ENCODE results near the gene RAB4A.

RAB4A gene

DNA sequence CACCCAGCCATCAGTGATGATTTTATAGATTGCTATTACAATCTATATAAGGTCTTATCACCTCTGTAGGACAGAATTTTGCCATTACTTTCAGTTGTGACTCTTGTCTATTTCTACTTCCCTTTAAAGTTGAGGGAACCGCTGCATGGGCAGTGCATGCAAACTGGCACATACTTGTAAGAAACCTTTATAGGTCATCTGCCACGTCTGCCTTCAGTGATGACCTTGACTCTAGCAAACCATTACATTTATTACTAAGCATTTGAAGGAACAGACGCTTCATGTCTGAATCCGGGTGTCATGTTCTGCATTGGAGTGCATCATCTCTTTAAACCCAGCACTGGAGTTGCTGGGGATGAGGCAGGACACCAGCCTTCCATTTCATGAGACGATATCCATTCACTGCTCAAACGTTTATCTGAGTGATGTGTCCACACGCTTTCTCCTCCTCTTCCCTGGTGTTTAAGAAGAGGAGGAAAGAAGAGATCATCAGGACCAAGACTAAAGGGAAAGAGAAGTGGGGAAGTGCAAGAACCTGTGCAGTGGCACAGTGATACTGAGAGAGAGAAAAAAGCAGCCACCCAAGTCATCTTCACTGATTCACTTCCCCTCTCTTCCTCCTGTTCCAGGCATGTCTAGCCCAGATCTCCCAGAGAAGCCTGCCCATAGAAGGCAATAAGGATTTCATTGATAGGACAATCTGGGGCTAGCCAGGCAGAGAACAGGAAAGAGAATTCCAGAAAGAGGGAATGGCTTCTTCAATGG is 57.9 kb downstream of the RAB4A start:
- Histone ChIP-seq H3K36me3 (ENCODE audit: insufficient read depth, low read length) (peaks cover 27% of the 10 kb centered on the region), H3K27me3 (ENCODE audit: control insufficient read depth, insufficient read depth, low read length) (no peaks in the 10 kb centered on the region), H3K9ac (ENCODE audit: low read depth, low read length) (no peak overlapping the region), H3K4me2 (ENCODE audit: low read length) (no peak overlapping the region), H3K4me1 (ENCODE audit: control insufficient read depth, insufficient read depth, low read length) (no peaks in the 10 kb centered on the region), H3K4me3 (ENCODE audit: low read length) (no peak overlapping the region), H3K9me3 (replicated peaks; ENCODE audit: low read length) (no peaks in the 10 kb centered on the region)

DNA sequence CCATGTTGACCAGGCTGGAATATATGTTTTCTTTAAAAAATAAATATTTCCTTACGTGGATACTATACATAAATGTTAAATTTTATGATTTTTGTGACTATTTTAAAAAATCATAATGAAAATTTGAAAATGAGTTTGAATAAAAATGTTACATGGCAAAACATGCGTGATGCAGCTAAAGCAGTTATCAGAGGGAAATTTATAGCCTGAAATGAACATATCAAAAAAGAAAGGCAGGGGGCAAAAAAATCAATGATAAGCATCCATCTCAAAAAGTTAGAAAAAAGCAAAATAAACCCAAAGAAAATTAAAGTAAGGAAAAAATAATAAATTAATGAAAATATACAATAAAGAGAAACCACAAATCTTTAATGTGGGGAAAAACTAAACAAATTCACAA is 63.4 kb downstream of the RAB4A start:
- Histone ChIP-seq H3K36me3 (ENCODE audit: insufficient read depth, low read length) (no peaks in the 10 kb centered on the region), H3K4me1 (ENCODE audit: control insufficient read depth, insufficient read depth, low read length) (no peaks in the 10 kb centered on the region), H3K4me2 (ENCODE audit: low read length) (no peak overlapping the region), H3K9me3 (replicated peaks; ENCODE audit: low read length) (no peaks in the 10 kb centered on the region), H3K27me3 (ENCODE audit: control insufficient read depth, insufficient read depth, low read length) (no peaks in the 10 kb centered on the region), H3K9ac (ENCODE audit: low read depth, low read length) (no peak overlapping the region), H3K4me3 (ENCODE audit: low read length) (no peak overlapping the region)

DNA sequence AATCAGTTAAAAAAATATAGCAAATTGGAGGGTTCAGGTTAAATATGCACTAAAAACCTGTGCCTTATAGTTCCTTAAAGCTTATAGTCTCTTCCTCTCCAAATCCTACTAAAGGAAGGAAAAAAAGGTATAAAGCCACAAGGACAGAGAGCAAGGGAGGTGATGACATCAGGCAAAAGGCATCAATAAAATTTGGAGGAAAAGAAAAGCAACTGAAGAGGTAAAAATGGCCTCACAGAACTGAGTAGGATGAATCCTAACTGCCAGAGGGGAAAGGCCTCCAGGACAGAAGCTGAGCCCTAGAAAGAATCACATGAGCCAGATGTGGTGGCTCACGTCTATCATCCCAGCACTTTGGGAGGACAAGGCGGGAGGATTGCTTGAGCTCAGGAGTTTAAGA is 63.8 kb downstream of the RAB4A start:
- H3K27me3 ChIP-seq (ENCODE audit: control insufficient read depth, insufficient read depth, low read length) = no peaks in the 10 kb centered on the region
- H3K9ac ChIP-seq (ENCODE audit: low read depth, low read length) = no peak overlapping the region
- H3K36me3 ChIP-seq (ENCODE audit: insufficient read depth, low read length) = no peaks in the 10 kb centered on the region
- H3K4me2 ChIP-seq (ENCODE audit: low read length) = no peak overlapping the region
- no peaks in the 10 kb centered on the region for H3K9me3 ChIP-seq (replicated peaks; ENCODE audit: low read length)
- no peaks in the 10 kb centered on the region for H3K4me1 ChIP-seq (ENCODE audit: control insufficient read depth, insufficient read depth, low read length)
- no peak overlapping the region for H3K4me3 ChIP-seq (ENCODE audit: low read length)

DNA sequence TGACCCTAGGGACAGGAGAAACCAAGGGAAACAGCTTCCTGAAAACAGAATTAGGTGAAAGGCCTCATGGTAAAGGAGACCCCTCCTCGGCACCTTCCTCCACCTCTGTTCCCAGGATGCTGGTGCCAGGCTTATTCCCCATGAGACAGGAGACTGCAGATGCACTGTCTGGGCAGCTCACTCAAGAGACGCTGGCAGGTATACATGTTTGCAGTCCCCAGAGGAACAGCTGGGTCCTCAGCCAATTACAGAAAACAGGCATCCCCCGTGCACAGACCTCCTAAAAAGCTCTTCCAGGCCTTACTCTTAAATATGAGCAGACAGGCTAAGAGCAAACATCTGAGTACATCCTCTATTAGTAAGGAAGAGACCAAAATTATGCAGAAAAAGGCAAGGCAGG is 65.4 kb downstream of the RAB4A start:
- Histone ChIP-seq H3K9ac (ENCODE audit: low read depth, low read length) (no peak overlapping the region), H3K36me3 (ENCODE audit: insufficient read depth, low read length) (no peaks in the 10 kb centered on the region), H3K27me3 (ENCODE audit: control insufficient read depth, insufficient read depth, low read length) (no peaks in the 10 kb centered on the region), H3K9me3 (replicated peaks; ENCODE audit: low read length) (no peaks in the 10 kb centered on the region), H3K4me3 (ENCODE audit: low read length) (no peak overlapping the region), H3K4me1 (ENCODE audit: control insufficient read depth, insufficient read depth, low read length) (peaks cover 2% of the 10 kb centered on the region), H3K4me2 (ENCODE audit: low read length) (no peak overlapping the region)

DNA sequence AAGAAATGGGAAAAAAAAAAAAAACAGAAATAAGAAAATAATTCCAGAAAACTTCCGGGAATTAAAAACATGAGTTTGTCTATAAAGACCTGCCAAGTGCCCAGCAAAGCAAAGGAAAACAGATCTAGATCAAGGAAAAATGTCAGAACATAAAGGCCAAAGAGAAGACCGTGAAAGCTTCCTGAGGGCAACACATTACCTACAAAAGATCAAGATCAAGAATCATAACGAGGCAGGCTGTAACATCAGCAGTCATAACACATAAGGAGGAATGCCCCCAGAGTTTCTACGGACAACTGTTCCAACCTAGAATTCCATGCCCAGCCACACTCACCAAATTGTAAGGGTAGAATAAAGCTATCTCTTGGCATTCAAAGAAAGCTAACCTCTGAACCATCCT is 68.2 kb downstream of the RAB4A start:
- H3K4me1 ChIP-seq (ENCODE audit: control insufficient read depth, insufficient read depth, low read length) = peaks cover 10% of the 10 kb centered on the region

DNA sequence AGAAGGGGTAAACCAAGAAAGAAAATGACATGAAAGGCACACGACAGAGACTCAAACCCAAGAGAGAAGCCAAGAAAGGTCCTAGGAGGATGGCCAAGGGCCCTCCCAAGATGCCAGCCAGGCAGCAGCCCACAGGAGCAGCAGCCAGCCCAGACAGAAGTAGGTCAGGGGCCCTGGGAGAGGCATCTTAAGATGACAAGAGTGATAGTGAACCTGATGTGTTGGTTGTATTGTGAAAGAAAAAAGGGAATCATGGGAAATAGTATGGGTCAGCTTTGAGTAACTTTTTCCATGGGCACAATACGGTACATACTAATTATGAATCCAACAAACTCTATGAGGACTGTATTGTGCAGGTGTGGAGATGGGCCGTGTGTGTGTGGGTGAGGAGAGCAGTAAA is 68.6 kb downstream of the RAB4A start:
- Histone ChIP-seq H3K9ac (ENCODE audit: low read depth, low read length) (no peak overlapping the region), H3K9me3 (replicated peaks; ENCODE audit: low read length) (no peaks in the 10 kb centered on the region), H3K4me3 (ENCODE audit: low read length) (no peak overlapping the region), H3K4me2 (ENCODE audit: low read length) (no peak overlapping the region), H3K27me3 (ENCODE audit: control insufficient read depth, insufficient read depth, low read length) (no peaks in the 10 kb centered on the region), H3K4me1 (ENCODE audit: control insufficient read depth, insufficient read depth, low read length) (peaks cover 10% of the 10 kb centered on the region), H3K36me3 (ENCODE audit: insufficient read depth, low read length) (no peaks in the 10 kb centered on the region)

More for the DNA sequence above, 68.2 kb downstream of the RAB4A start:
- Histone ChIP-seq H3K4me2 (ENCODE audit: low read length) (no peak overlapping the region), H3K9me3 (replicated peaks; ENCODE audit: low read length) (no peaks in the 10 kb centered on the region), H3K36me3 (ENCODE audit: insufficient read depth, low read length) (no peaks in the 10 kb centered on the region), H3K27me3 (ENCODE audit: control insufficient read depth, insufficient read depth, low read length) (no peaks in the 10 kb centered on the region), H3K9ac (ENCODE audit: low read depth, low read length) (no peak overlapping the region), H3K4me3 (ENCODE audit: low read length) (no peak overlapping the region)

DNA sequence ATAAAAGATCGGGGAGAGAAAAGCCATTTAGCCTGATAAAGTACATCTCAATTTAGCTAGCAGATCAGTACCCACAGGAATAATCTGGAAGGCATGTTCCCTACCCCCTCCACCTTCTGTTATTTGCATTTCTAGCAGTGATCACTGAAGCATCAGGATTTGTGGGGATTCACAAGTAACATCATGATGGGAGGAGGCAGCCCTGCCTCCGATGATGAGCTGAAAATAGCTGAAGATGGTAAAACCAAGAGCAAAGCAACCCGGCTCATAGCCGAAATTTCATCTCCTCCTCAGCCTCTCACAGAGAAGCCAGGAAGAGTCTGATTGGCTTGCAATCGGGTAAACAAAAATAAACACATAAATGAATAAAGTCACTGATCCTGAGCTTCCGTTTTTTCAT is 69.6 kb downstream of the RAB4A start:
- no peaks in the 10 kb centered on the region for H3K27me3 ChIP-seq (ENCODE audit: control insufficient read depth, insufficient read depth, low read length)
- H3K9me3 ChIP-seq (replicated peaks; ENCODE audit: low read length) = no peaks in the 10 kb centered on the region
- H3K4me2 ChIP-seq (ENCODE audit: low read length) = no peak overlapping the region
- H3K4me3 ChIP-seq (ENCODE audit: low read length) = no peak overlapping the region
- H3K9ac ChIP-seq (ENCODE audit: low read depth, low read length) = no peak overlapping the region
- H3K4me1 ChIP-seq (ENCODE audit: control insufficient read depth, insufficient read depth, low read length) = peaks cover 10% of the 10 kb centered on the region
- H3K36me3 ChIP-seq (ENCODE audit: insufficient read depth, low read length) = no peaks in the 10 kb centered on the region

DNA sequence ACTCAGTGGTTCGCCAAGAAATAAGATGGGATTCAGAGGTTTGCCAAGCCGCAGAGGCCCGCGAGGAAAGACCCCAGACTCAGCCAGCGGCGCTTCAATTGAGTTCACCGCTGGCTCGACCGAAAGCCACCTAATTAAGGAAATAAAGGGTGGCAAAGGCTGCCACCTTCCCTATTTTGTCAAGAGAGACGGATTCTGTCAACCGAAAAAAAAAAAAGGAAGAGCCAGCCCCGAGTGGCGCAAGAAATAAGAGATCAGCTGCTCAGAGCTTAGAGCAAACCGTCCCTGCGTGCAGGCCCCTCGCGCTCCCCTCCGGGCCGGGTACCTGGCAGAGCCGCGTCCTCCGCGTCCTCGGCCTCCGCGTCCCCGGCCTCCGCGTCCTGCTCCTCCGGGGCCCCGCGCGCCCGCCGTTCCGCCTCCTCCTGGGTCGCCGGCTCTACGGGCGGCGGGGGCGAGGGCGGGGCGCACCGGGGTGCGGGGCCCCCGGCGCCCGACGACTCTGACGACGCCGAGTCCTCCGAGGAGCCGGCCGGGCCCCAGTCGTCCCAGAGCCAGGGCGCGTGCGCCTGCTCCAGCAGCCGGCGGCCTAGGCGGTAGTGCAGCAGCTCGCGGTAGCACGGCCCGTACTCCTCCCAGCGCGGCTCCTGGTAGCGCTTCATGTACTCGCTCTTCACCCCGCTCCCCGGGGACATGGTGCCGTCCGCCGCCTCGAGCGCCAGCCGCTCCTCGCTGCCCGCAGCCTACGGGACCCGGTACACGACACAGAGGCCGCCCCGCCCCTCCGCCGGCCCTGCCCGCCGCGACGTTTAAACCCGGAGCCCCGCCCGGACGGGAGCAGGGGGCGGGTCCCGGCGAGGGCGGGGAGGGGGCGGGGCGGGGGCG is 71.1 kb downstream of the RAB4A start:
- peak overlapping the region; percentile 79 for H3K9ac ChIP-seq (ENCODE audit: low read depth, low read length)
- H3K9me3 ChIP-seq (replicated peaks; ENCODE audit: low read length) = no peaks in the 10 kb centered on the region
- H3K4me2 ChIP-seq (ENCODE audit: low read length) = peak overlapping the region; percentile 96
- peak overlapping the region; percentile 97 for H3K4me3 ChIP-seq (ENCODE audit: low read length)
- peaks cover 5% of the 10 kb centered on the region for H3K27me3 ChIP-seq (ENCODE audit: control insufficient read depth, insufficient read depth, low read length)
- no peaks in the 10 kb centered on the region for H3K36me3 ChIP-seq (ENCODE audit: insufficient read depth, low read length)
- H3K4me1 ChIP-seq (ENCODE audit: control insufficient read depth, insufficient read depth, low read length) = peaks cover 10% of the 10 kb centered on the region

DNA sequence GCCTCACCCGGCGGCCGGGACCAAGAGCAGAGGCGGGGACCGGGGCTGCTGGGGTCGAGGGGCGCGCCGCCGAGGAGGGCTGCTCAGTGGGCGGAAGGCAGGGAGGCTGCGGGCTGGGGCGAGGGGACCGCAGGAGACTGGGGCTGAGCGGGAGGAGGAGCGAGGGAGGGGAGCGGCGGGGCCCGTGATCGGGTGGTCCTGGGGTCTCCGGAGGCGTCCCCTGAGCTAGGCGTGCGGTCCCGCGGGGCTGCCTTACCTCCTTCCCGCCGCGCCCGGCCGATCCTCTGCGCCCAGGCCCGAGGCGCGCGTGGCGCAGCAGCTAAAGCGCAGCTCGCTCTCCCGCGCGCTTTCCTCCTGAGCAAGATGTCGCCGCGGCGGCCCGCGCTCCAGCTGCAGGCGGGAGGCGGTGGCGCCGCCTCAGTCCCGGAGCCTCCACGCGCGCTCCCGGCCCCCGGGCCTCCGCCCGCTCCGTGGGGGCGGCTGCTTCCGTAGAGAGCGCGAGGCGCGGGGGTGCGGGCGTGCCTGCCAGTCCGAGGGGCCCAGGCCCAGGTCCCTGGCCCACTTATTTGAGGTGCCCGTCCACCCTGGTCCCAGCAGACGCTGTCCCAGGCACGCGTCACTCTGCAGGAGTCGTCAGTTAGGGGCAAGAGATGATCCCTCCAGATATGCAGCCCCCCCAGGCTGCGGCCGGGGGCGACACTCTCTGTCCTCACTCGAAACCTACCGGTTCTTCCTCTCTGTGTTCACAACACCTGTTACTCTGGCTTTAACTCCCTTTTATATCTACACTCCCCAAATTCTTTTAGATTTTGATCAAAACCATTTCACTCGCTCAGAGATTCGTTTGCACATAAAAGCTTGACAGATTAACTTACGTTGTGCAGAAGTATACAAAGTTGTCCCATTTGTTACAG is 72.0 kb downstream of the RAB4A start, which contains the start of gene CCSAP:
CCSAP (minus strand) TSS at position 392 of the 914 bp plus-strand sequence. CDS start 582 bp downstream, outside the sequence.
- Histone ChIP-seq H3K9ac (ENCODE audit: low read depth, low read length) (peak within 1 kb of the TSS; percentile 79), H3K4me2 (ENCODE audit: low read length) (peak within 1 kb of the TSS; percentile 96), H3K9me3 (replicated peaks; ENCODE audit: low read length) (no peaks in the 10 kb centered on the region), H3K4me1 (ENCODE audit: control insufficient read depth, insufficient read depth, low read length) (peaks cover 10% of the 10 kb centered on the region), H3K27me3 (ENCODE audit: control insufficient read depth, insufficient read depth, low read length) (peaks cover 13% of the 10 kb centered on the region), H3K4me3 (ENCODE audit: low read length) (peak within 1 kb of the TSS; percentile 97), H3K36me3 (ENCODE audit: insufficient read depth, low read length) (no peaks in the 10 kb centered on the region)

DNA sequence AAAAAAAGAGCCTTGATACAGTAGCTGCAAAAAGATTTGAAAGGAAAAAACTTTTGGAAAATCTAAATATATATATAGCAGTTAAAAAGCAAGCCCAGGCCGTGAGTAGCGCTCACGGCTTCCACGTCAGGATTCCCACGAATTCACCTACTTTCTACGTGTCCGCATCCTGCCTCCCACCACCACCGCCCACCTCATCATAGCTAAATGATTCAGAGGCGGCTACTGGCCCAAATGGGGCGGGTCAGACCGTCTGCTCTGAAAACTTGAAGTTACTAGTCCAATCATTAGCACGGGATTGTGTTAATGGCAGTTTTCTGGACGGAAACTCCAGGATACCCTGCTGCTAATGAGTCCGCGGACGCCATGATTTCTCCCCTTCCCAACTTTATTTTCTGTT is 73.2 kb downstream of the RAB4A start:
- Histone ChIP-seq H3K4me2 (ENCODE audit: low read length) (peak overlapping the region; percentile 96), H3K9ac (ENCODE audit: low read depth, low read length) (no peak overlapping the region), H3K27me3 (ENCODE audit: control insufficient read depth, insufficient read depth, low read length) (peaks cover 15% of the 10 kb centered on the region), H3K4me3 (ENCODE audit: low read length) (peak overlapping the region; percentile 32), H3K9me3 (replicated peaks; ENCODE audit: low read length) (no peaks in the 10 kb centered on the region), H3K4me1 (ENCODE audit: control insufficient read depth, insufficient read depth, low read length) (peaks cover 10% of the 10 kb centered on the region), H3K36me3 (ENCODE audit: insufficient read depth, low read length) (no peaks in the 10 kb centered on the region)

Data from skeletal muscle satellite cell (primary cell).